Measurements from ENCODE around the gene DCDC1.

Gene DCDC1

GRCh38 chr11:30815619-30816018 lies 553.9 kb downstream of the DCDC1 start:
- Histone ChIP-seq H3K79me2 (ENCODE audit: insufficient read depth, low read depth) (no peaks in the 10 kb centered on the region), H3K9ac (no peak overlapping the region), H3K4me2 (no peak overlapping the region), H3K4me1 (ENCODE audit: low read depth, poor library complexity, severe bottlenecking) (no peaks in the 10 kb centered on the region), H3K36me3 (ENCODE audit: insufficient read depth) (no peaks in the 10 kb centered on the region), H3K27ac (no peak overlapping the region), H4K20me1 (ENCODE audit: insufficient read depth) (no peaks in the 10 kb centered on the region), H3K4me3 (IDR thresholded peaks at IDR 0.05; ENCODE audit: insufficient read depth, low read depth, low read length) (no peak overlapping the region), H2AFZ (ENCODE audit: low read depth) (no peak overlapping the region), H3K27me3 (ENCODE audit: insufficient read depth, low read depth) (no peaks in the 10 kb centered on the region)
- TF ChIP-seq, protein P1, sequence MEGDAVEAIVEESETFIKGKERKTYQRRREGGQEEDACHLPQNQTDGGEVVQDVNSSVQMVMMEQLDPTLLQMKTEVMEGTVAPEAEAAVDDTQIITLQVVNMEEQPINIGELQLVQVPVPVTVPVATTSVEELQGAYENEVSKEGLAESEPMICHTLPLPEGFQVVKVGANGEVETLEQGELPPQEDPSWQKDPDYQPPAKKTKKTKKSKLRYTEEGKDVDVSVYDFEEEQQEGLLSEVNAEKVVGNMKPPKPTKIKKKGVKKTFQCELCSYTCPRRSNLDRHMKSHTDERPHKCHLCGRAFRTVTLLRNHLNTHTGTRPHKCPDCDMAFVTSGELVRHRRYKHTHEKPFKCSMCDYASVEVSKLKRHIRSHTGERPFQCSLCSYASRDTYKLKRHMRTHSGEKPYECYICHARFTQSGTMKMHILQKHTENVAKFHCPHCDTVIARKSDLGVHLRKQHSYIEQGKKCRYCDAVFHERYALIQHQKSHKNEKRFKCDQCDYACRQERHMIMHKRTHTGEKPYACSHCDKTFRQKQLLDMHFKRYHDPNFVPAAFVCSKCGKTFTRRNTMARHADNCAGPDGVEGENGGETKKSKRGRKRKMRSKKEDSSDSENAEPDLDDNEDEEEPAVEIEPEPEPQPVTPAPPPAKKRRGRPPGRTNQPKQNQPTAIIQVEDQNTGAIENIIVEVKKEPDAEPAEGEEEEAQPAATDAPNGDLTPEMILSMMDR (conservative IDR thresholded peaks at IDR 0.05; ENCODE audit: low read depth, low read length): no peak

DNA sequence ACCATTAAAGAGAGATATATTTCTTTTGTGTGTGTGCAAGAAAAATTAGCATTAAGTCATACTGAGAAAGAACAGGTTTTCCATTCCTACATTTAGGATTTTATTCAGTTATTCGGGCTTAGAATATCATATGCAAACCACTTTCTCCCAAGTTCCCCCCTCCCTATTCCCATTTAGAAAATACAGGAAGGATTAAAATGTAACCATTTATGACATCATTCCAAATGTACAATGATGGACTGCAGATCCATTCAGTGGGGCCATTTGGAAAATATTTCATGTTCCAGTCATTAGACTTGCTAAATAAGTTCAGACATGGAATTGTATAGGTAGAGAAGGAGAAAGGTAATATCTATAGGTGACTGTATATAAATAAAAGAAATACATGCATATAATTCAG lies 554.8 kb downstream of the DCDC1 start:
- Histone ChIP-seq H2AFZ (ENCODE audit: low read depth) (no peak overlapping the region), H4K20me1 (ENCODE audit: insufficient read depth) (no peaks in the 10 kb centered on the region), H3K4me1 (ENCODE audit: low read depth, poor library complexity, severe bottlenecking) (no peaks in the 10 kb centered on the region), H3K27ac (no peak overlapping the region), H3K36me3 (ENCODE audit: insufficient read depth) (no peaks in the 10 kb centered on the region), H3K79me2 (ENCODE audit: insufficient read depth, low read depth) (no peaks in the 10 kb centered on the region), H3K9ac (no peak overlapping the region), H3K4me3 (IDR thresholded peaks at IDR 0.05; ENCODE audit: insufficient read depth, low read depth, low read length) (no peak overlapping the region), H3K27me3 (ENCODE audit: insufficient read depth, low read depth) (no peaks in the 10 kb centered on the region), H3K4me2 (no peak overlapping the region)
- TF ChIP-seq, protein P1 (conservative IDR thresholded peaks at IDR 0.05; ENCODE audit: low read depth, low read length): no peak

All from KMS-11 (cell line).